Retinal pigment epithelial cell (primary cell): Measurements from ENCODE around the gene TECTA.

Experiments used
- DNase-seq: peaks from one replicate; pipeline ENCODE4 v3.0.0-alpha.2; 2010; ENCODE audit warnings: low read depth
- H3K4me3 ChIP-seq: 2 replicates; pipeline ENCODE4 v1.5.1; 2011; ENCODE audit warnings: mild to moderate bottlenecking, low read length, control low read depth, moderate library complexity
- TF ChIP-seq, protein P1 (sequence below): conservative IDR thresholded peaks from 2 replicates; pipeline ENCODE4 v1.5.1; 2011; ENCODE audit warnings: low read depth, low read length, control low read depth, inconsistent platforms

TECTA gene

DNA sequence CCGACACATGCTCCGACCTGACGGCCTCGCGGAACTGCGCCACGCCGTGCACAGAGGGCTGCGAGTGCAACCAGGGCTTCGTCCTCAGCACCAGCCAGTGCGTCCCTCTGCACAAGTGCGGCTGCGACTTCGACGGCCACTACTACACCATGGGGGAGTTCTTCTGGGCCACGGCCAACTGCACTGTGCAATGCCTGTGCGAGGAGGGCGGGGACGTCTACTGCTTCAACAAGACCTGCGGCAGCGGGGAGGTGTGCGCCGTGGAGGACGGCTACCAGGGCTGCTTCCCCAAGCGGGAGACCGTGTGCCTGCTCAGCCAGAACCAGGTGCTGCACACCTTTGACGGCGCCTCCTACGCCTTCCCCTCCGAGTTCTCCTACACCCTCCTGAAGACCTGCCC, 26.8 kb downstream of the TECTA start:
- H3K4me3 ChIP-seq, result no peak overlapping the region
- TF ChIP-seq, protein P1, sequence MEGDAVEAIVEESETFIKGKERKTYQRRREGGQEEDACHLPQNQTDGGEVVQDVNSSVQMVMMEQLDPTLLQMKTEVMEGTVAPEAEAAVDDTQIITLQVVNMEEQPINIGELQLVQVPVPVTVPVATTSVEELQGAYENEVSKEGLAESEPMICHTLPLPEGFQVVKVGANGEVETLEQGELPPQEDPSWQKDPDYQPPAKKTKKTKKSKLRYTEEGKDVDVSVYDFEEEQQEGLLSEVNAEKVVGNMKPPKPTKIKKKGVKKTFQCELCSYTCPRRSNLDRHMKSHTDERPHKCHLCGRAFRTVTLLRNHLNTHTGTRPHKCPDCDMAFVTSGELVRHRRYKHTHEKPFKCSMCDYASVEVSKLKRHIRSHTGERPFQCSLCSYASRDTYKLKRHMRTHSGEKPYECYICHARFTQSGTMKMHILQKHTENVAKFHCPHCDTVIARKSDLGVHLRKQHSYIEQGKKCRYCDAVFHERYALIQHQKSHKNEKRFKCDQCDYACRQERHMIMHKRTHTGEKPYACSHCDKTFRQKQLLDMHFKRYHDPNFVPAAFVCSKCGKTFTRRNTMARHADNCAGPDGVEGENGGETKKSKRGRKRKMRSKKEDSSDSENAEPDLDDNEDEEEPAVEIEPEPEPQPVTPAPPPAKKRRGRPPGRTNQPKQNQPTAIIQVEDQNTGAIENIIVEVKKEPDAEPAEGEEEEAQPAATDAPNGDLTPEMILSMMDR, result no peak
- no peak for DNase-seq

DNA sequence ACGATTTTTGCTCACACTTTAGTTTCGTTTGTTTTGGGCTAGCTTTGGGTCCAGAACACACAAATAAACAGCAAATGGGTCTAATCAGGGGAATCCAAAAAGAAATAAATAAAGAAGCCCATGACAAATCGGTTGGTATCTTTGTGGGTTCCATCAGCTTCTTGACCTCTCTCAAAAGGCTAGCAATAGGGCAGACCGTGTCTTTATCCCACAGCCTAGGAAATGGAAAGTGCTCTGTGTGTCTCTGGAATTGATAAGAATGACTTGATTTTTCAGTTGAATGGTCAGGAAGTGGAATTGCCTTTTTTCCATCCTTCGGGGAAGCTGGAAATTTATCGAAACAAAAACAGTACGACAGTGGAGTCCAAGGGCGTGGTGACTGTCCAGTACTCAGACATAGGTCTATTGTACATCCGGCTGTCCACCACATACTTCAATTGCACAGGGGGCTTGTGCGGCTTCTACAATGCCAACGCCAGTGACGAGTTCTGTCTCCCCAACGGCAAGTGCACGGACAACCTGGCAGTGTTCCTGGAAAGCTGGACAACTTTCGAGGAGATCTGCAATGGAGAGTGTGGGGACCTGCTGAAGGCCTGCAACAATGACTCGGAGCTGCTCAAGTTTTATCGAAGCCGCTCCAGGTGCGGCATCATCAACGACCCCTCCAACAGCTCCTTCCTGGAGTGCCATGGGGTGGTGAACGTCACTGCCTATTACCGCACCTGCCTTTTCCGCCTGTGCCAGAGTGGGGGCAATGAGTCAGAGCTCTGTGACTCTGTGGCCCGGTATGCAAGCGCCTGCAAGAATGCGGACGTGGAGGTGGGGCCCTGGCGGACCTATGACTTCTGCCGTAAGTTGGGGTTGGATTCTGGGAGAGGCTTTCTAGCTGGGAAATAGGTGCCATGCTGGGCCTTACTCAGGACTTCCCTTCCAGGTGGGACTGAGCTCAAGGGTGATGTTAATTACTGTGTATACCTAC, 28.6 kb downstream of the TECTA start:
- DNase-seq, result no peak
- H3K4me3 ChIP-seq, result no peak overlapping the region
- TF ChIP-seq, protein P1, result no peak

DNA sequence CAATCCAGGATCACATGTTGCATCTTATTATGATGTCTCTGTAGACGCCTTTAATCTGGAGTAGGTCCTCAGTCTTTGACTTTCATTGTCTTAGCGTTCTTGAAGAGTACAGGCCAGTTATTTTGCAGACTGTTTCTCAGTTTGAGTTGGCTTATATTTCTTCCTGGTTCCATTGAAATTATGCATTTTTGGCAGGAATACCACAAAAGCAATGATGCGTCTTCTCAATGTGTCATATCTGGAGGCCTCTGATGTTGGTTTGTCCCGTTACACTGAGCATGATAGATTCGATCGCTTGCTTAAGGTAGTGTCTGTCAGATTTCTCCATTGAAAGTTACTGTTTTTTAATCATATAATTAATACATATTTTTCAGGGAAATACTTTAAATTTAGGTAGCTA, 30.6 kb downstream of the TECTA start:
- H3K4me3 ChIP-seq, result no peak overlapping the region
- DNase-seq, result no peak
- TF ChIP-seq, protein P1, result no peak

DNA sequence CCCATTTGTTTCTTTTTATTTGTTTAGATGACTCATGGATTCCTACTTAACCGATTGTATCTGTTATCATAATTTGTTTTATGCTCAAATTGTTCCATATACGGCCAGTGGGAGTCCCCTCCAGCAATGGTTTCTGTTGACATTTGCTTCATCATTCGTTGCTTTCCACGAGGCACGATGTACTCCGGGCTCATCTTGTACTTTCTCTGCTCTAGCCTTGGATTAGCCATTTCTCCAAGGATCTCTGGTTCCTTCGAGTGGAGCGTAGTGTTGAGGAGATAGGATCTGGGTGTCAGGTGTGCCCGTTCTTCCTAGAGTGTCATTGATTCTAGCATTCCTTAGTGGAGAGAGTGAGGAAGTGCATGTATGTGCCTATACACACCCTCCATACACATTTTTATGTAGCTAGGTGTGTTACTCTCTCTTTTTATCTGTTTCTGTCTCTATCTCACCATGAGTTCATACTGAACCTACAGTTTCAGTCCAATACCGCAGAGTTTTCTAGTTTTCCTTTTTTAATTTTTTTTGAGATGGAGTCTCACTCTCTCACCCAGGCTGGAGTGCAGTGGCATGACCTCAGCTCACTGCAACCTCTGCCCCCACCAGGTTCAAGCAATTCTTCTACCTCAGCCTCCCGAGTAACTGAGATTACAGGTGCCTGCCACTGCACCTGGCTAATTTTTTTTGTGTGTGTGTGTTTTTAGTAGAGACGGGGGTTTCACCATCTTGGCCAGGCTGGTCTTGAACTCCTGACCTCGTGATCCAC, 31.4 kb downstream of the TECTA start:
- no peak overlapping the region for H3K4me3 ChIP-seq
- DNase-seq, result no peak
- TF ChIP-seq, protein P1, result no peak

DNA sequence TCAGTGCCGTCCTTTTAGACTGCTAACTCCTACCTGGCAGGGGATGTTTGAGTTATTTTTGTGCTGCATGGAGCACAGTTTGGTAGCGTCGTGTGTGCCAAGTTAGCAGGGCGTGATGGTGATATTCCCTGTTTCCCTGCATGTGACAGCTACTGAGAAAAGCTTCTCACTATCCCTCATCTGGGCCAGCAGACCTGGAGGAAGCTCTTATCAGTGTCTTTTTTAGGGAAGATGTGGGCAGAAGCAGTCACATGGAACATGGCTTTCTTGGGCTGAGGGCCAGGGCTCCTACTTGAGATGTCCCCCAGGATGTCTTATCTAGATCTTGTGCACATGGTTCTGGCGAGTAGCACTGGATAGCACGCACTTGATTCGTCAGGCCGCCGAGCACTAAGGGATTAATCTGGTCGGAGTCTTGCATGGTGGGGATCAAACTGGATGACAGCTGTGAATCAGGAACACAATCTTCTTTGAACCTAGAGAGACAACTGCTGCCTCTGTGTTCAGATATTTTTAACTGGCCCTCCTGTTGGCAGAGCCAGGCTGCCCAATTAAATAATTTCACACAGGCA, 33.8 kb downstream of the TECTA start:
- no peak overlapping the region for H3K4me3 ChIP-seq
- TF ChIP-seq, protein P1, result no peak
- DNase-seq, result no peak

DNA sequence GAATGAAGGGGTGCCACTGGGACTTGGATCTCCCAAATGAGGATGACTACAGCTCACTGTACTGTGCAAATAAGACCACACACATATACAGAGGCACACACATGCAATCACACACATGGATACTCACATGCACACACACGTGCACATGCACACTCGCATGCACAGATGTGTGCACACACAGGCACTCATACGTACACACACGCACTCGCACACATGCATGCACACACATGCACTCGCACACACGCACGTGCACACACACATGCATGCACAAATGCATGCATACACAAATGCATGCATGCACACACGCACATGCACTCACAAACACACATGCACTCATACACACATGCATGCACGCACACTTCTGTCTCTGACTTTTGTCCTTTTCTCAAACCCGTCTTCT, 36.0 kb downstream of the TECTA start:
- no peak for DNase-seq
- TF ChIP-seq, protein P1, result no peak
- H3K4me3 ChIP-seq, result no peak overlapping the region
